ENCODE results near the gene RPS3.

The RPS3 gene

GRCh38 chr11:75428989-75429640 is 29.8 kb downstream of the RPS3 start:
- H3K36me3 Mint-ChIP-seq (ENCODE audit: insufficient read depth) = peaks cover 22% of the 10 kb centered on the region
- no peak for DNase-seq
- H3K9me3 Mint-ChIP-seq = no peaks in the 10 kb centered on the region
- no peak for ATAC-seq (replicated peaks)
- peak overlapping the region; percentile 54 to 80 for H3K4me3 Mint-ChIP-seq
- H3K27me3 Mint-ChIP-seq = peaks cover 23 to 48% of the 10 kb centered on the region in 2 donors
- peaks cover 11 to 22% of the 10 kb centered on the region in 2 donors for H3K4me1 Mint-ChIP-seq (ENCODE audit: low read depth in 2 of 2)
- H3K27ac Mint-ChIP-seq = peak overlapping the region; percentile 30 to 73

- no peak for DNase-seq
- peak overlapping the region; percentile 54 to 80 for H3K4me3 Mint-ChIP-seq
- peak overlapping the region in 1 of 2 donors; percentile 73 for H3K27ac Mint-ChIP-seq
- H3K9me3 Mint-ChIP-seq = no peaks in the 10 kb centered on the region
- peaks cover 23 to 48% of the 10 kb centered on the region in 2 donors for H3K27me3 Mint-ChIP-seq
- H3K4me1 Mint-ChIP-seq (ENCODE audit: low read depth in 2 of 2) = peaks cover 9 to 22% of the 10 kb centered on the region in 2 donors
- H3K36me3 Mint-ChIP-seq (ENCODE audit: insufficient read depth) = peaks cover 22% of the 10 kb centered on the region
- no peak for ATAC-seq (replicated peaks)
These were observed 30.3 kb downstream of the RPS3 start for GRCh38 chr11:75429641-75429901.

- H3K4me3 Mint-ChIP-seq = peak overlapping the region; percentile 84 to 85
These were observed 30.8 kb downstream of the RPS3 start for GRCh38 chr11:75429902-75430713.

GRCh38 chr11:75430714-75431532 is 31.6 kb downstream of the RPS3 start:
- Mint-ChIP-seq H3K9me3 (no peaks in the 10 kb centered on the region), H3K36me3 (ENCODE audit: insufficient read depth) (peaks cover 23% of the 10 kb centered on the region), H3K27ac (peak overlapping the region in 1 of 2 donors; percentile 49)

More at GRCh38 chr11:75429902-75430713, 30.8 kb downstream of the RPS3 start:
- Mint-ChIP-seq H3K9me3 (no peaks in the 10 kb centered on the region), H3K27ac (peak overlapping the region in 1 of 2 donors; percentile 49), H3K27me3 (peaks cover 23 to 48% of the 10 kb centered on the region in 2 donors), H3K36me3 (ENCODE audit: insufficient read depth) (peaks cover 25% of the 10 kb centered on the region), H3K4me1 (ENCODE audit: low read depth in 2 of 2) (peaks cover 9 to 22% of the 10 kb centered on the region in 2 donors)
- ATAC-seq (replicated peaks) = peak; percentile 71
- peak; percentile 50 to 59 (median 57) for DNase-seq

GRCh38 chr11:75431533-75432525 is 32.5 kb downstream of the RPS3 start:
- ATAC-seq (replicated peaks) = no peak
- H3K27me3 Mint-ChIP-seq = peaks cover 23 to 48% of the 10 kb centered on the region in 2 donors
- peaks cover 9 to 22% of the 10 kb centered on the region in 2 donors for H3K4me1 Mint-ChIP-seq (ENCODE audit: low read depth in 2 of 2)
- peak overlapping the region; percentile 84 to 85 for H3K4me3 Mint-ChIP-seq
- peak overlapping the region; percentile 49 for H3K27ac Mint-ChIP-seq
- H3K9me3 Mint-ChIP-seq = no peaks in the 10 kb centered on the region
- peaks cover 21% of the 10 kb centered on the region for H3K36me3 Mint-ChIP-seq (ENCODE audit: insufficient read depth)
- DNase-seq = no peak

More at GRCh38 chr11:75430714-75431532, 31.6 kb downstream of the RPS3 start:
- H3K4me3 Mint-ChIP-seq = peak overlapping the region; percentile 84 to 85
- ATAC-seq (replicated peaks) (no peak), DNase-seq (no peak)
- H3K4me1 Mint-ChIP-seq (ENCODE audit: low read depth in 2 of 2) = peaks cover 9 to 22% of the 10 kb centered on the region in 2 donors
- peaks cover 23 to 48% of the 10 kb centered on the region in 2 donors for H3K27me3 Mint-ChIP-seq

DNA sequence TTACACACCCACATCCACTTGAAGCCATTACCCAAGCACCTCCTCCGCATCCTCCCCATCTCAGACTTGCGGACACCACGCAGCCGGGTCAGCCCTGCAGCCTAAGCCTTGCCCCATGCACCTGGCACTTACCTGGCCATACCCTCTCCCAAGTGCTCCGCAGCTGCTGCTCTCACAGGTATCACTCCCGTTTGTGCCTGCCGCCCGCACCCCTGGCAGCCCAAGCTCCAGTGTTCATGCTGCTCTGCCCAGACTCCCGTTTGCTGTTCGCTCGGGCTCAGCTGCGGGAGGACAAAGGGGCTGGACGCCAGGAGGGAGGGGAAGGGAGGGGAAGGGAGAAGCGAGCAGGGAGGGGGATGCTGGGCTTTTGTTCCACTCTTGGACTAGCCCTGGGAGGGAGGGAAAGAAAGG is 33.6 kb downstream of the RPS3 start, which contains the start of gene KLHL35:
Gene KLHL35 (minus strand): TSS at position 293 of the 411 bp plus-strand sequence. CDS start 2,574 bp downstream, outside the sequence.
- peak within 1 kb of the TSS; percentile 6 to 37 for H3K4me3 Mint-ChIP-seq
- DNase-seq = no peak

GRCh38 chr11:75433443-75433842 is 34.1 kb downstream of the RPS3 start:
- Mint-ChIP-seq H3K27me3 (peaks cover 23 to 48% of the 10 kb centered on the region in 2 donors), H3K9me3 (no peaks in the 10 kb centered on the region), H3K27ac (no peak overlapping the region), H3K4me3 (no peak overlapping the region), H3K36me3 (ENCODE audit: insufficient read depth) (peaks cover 21% of the 10 kb centered on the region), H3K4me1 (ENCODE audit: low read depth in 2 of 2) (peaks cover 9 to 19% of the 10 kb centered on the region in 2 donors)
- ATAC-seq (replicated peaks) (no peak), DNase-seq (no peak)

More for the DNA sequence above, 33.6 kb downstream of the RPS3 start, which contains the start of gene KLHL35:
- H3K27ac Mint-ChIP-seq = peak within 1 kb of the TSS in 1 of 2 donors; percentile 49
- peaks cover 9 to 22% of the 10 kb centered on the region in 2 donors for H3K4me1 Mint-ChIP-seq (ENCODE audit: low read depth in 2 of 2)
- no peak for ATAC-seq (replicated peaks)
- H3K27me3 Mint-ChIP-seq = peaks cover 23 to 48% of the 10 kb centered on the region in 2 donors
- no peaks in the 10 kb centered on the region for H3K9me3 Mint-ChIP-seq
- H3K36me3 Mint-ChIP-seq (ENCODE audit: insufficient read depth) = peaks cover 21% of the 10 kb centered on the region

- no peak overlapping the region for H3K27ac Mint-ChIP-seq
- H3K9me3 Mint-ChIP-seq = no peaks in the 10 kb centered on the region
- H3K4me1 Mint-ChIP-seq (ENCODE audit: low read depth in 2 of 2) = peaks cover 9 to 16% of the 10 kb centered on the region in 2 donors
- no peak for ATAC-seq (replicated peaks)
- no peak for DNase-seq
- peaks cover 20% of the 10 kb centered on the region for H3K36me3 Mint-ChIP-seq (ENCODE audit: insufficient read depth)
- H3K27me3 Mint-ChIP-seq = peaks cover 23 to 42% of the 10 kb centered on the region in 2 donors
- H3K4me3 Mint-ChIP-seq = no peak overlapping the region
These were observed 34.7 kb downstream of the RPS3 start for GRCh38 chr11:75434051-75434450.

DNA sequence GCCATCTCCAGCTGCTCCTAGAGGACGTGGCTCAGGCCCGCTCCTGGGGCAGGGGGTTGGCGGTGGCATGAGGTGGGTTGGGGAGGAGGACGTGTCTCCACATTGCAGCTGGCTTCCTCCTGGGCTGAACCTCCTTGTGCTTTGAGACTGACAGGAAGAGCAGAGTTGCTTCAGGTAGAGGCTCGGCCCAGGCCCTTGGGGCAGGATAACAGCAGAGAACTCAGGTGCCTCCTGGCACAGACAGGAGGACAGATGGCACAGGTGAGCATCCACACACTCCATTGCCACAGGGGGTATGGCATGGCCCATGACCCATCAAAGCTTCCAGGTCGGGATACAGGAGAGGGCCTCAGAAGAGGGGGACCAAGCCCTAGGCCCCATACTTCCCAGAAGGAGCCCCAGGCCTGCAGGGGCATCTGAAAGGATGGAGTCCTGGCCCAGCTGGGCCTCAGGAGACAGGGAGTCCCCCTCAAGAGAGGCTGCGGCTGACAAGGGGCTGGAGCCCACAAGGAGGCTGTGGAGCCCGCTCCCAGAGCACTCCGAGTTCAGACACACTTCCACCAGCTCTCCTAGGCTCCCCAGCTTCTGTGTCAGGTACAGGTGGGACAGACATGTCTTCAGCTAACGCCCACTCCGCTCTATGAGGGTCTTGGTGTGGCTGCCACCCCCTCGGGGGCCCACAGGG is 35.7 kb downstream of the RPS3 start:
- H3K27ac Mint-ChIP-seq = peak overlapping the region in 1 of 2 donors; percentile 19
- DNase-seq (no peak), ATAC-seq (replicated peaks) (no peak)
- H3K9me3 Mint-ChIP-seq = no peaks in the 10 kb centered on the region
- no peak overlapping the region for H3K4me3 Mint-ChIP-seq
- H3K27me3 Mint-ChIP-seq = peaks cover 23 to 35% of the 10 kb centered on the region in 2 donors
- peaks cover 9 to 12% of the 10 kb centered on the region in 2 donors for H3K4me1 Mint-ChIP-seq (ENCODE audit: low read depth in 2 of 2)
- H3K36me3 Mint-ChIP-seq (ENCODE audit: insufficient read depth) = peaks cover 23% of the 10 kb centered on the region

- no peaks in the 10 kb centered on the region for H3K9me3 Mint-ChIP-seq
- peaks cover 22 to 33% of the 10 kb centered on the region in 2 donors for H3K27me3 Mint-ChIP-seq
- no peak overlapping the region for H3K4me3 Mint-ChIP-seq
- H3K27ac Mint-ChIP-seq = no peak overlapping the region
- DNase-seq (no peak), ATAC-seq (replicated peaks) (no peak)
- peaks cover 8 to 10% of the 10 kb centered on the region in 2 donors for H3K4me1 Mint-ChIP-seq (ENCODE audit: low read depth in 2 of 2)
- H3K36me3 Mint-ChIP-seq (ENCODE audit: insufficient read depth) = peaks cover 21% of the 10 kb centered on the region
These were observed 36.2 kb downstream of the RPS3 start for GRCh38 chr11:75435571-75435925.

DNA sequence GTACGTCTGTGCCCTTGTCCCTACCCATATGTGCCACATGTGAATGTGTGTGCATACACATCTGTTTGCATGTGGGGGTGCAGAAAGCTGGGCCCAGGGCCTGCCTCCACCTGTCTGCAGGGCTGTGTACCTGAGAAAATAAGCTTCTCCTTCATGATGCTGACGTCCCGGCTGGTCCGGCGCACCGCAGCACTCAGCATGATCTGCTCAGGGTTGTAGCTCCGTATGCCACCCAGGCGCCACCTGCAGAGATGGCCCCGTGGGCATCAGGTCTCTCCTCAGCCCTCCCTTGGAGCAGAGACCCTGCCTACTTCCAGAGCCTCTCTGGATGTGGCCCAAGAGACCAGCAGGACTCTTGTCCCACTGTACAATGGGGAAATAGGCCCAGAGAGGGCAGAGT is 37.5 kb downstream of the RPS3 start:
- H3K27ac Mint-ChIP-seq = peak overlapping the region in 1 of 2 donors; percentile 41
- H3K4me3 Mint-ChIP-seq = no peak overlapping the region
- no peaks in the 10 kb centered on the region for H3K9me3 Mint-ChIP-seq
- DNase-seq (no peak), ATAC-seq (replicated peaks) (no peak)
- H3K27me3 Mint-ChIP-seq = peaks cover 12 to 20% of the 10 kb centered on the region in 2 donors
- H3K36me3 Mint-ChIP-seq (ENCODE audit: insufficient read depth) = peaks cover 19% of the 10 kb centered on the region
- peaks cover 0 to 2% of the 10 kb centered on the region in 2 donors for H3K4me1 Mint-ChIP-seq (ENCODE audit: low read depth in 2 of 2)

Measured in effector memory CD8-positive, alpha-beta T cell (primary cell).